ENCODE data around the gene ENPP3.

Gene ENPP3

DNA sequence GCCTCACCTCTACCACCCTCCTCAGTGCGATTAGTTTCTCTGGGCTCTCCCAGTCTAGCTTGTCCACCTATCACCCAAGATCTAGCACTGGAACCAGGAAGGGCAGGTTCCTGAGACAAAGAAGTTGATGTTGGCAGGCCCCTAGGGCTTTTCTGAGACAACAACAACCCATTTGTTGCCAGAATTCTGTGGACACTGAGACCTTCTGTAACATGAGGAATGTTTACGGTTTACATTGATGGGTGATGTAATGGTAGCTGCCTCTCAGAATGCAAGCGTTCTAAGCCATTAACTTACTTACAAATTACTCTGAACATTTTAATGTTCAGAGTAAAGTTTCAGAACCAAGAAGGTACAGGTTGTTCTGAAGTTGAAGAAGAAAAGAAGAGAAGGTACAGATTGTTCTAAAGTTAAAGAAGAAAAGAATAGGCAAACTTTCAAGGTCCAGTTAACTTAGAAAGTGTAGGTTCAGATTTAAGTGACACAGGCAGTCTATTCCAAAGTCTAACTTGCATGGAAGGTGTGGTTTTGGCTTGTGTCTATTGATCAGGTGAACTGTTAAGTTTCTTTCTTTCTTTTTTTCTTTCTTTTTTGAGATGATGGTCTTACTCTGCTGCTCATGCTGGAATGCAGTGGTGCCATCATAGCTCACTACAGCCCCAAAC is 5.3 kb upstream of the ENPP3 start:
- TF ChIP-seq, protein P1, sequence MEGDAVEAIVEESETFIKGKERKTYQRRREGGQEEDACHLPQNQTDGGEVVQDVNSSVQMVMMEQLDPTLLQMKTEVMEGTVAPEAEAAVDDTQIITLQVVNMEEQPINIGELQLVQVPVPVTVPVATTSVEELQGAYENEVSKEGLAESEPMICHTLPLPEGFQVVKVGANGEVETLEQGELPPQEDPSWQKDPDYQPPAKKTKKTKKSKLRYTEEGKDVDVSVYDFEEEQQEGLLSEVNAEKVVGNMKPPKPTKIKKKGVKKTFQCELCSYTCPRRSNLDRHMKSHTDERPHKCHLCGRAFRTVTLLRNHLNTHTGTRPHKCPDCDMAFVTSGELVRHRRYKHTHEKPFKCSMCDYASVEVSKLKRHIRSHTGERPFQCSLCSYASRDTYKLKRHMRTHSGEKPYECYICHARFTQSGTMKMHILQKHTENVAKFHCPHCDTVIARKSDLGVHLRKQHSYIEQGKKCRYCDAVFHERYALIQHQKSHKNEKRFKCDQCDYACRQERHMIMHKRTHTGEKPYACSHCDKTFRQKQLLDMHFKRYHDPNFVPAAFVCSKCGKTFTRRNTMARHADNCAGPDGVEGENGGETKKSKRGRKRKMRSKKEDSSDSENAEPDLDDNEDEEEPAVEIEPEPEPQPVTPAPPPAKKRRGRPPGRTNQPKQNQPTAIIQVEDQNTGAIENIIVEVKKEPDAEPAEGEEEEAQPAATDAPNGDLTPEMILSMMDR (IDR thresholded peaks at IDR 0.05; ENCODE audit: insufficient read depth, low read depth, low read length, missing control alignments), result no peak
- peak; percentile 6 for DNase-seq (ENCODE audit: low read depth)
- H3K4me3 ChIP-seq (ENCODE audit: low read length), result no peak overlapping the region

DNA sequence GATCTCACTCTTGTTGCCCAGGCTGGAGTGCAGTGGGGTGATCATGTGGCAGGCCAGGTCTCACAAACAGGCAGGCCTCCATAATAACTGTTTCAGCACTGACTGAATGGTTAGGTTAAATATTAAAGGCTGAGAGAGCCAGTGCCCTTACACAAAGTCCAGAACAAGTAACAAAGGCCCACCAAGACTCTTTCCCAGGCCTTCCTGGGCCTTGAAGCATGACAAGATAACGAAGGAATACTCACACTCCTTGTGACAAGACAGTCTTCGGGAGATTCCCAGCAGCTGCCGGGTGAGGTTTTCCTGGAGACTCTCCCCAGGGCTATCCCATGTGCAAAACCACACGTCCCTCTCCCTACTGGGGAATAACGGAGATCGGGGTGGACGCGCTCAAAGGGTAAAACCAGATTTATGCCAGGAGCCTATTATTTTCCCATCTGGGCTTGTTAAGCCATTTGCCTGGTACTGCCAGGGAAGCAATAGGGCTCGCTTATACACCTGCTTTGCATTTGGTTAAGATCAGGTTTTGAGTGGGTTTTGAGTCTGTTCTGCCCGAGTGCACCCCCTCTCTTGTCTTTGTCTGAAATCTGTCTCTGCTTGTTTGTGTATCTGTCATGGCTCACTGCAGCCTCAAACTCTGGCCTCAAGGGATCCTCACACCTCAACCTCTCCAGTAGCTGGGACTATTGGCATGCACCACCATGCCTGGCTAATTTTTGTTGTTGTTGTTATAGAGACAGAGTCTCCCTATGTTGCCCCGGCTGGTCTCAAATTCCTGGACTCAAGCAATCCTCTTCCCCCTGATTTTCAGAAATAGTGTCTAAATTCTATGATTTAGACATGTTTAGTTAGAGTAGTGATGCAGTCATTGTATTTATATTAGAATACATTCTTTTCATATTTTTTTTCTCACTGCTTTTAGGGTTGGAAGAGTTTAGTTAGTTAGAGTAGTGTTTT is 1.4 kb upstream of the ENPP3 start:
- TF ChIP-seq, protein P1 (IDR thresholded peaks at IDR 0.05; ENCODE audit: insufficient read depth, low read depth, low read length, missing control alignments), result no peak
- no peak for DNase-seq (ENCODE audit: low read depth)
- H3K4me3 ChIP-seq (ENCODE audit: low read length), result no peak overlapping the region

DNA sequence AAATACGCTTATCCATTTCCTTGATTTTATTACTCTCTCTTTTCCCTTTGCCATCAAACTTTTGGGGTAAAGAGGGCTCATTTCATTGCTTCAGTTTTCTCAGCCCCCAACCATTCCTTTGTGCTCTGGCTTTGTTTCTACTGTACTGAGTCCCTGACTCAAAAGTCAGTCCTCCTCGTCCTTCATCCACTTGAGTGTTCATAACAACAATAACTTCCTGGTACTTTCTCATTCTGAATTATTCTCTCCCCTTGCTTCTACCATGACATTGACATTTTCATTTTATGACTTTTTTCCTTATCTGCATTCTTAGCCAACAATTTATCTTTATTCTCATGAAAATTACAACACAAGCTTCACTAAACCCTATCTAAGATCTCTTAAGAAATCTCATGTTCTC is 911 bp downstream of the ENPP3 start:
- TF ChIP-seq, protein P1 (IDR thresholded peaks at IDR 0.05; ENCODE audit: insufficient read depth, low read depth, low read length, missing control alignments), result no peak
- H3K4me3 ChIP-seq (ENCODE audit: low read length), result no peak overlapping the region
- DNase-seq (ENCODE audit: low read depth), result no peak

DNA sequence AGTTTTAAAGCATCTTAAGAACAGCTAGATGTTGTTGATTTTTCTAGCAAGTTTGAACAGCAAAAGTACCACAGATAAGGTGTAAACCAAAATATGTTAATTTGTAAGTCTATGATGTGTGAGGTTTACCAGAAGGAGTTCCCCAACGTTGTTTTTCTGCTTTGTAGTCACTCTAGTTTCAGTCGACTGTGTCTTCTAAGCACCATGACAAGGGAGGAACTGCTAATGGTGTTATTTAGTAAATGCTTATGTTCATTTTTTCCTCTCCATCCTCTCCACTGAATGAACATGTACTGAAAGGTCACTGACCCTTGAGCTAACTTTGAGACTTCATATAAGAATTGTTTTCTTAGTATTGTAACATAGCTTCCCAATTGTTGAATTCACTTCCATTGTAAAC is 3.0 kb downstream of the ENPP3 start:
- TF ChIP-seq, protein P1 (IDR thresholded peaks at IDR 0.05; ENCODE audit: insufficient read depth, low read depth, low read length, missing control alignments), result no peak
- no peak overlapping the region for H3K4me3 ChIP-seq (ENCODE audit: low read length)
- DNase-seq (ENCODE audit: low read depth), result no peak

DNA sequence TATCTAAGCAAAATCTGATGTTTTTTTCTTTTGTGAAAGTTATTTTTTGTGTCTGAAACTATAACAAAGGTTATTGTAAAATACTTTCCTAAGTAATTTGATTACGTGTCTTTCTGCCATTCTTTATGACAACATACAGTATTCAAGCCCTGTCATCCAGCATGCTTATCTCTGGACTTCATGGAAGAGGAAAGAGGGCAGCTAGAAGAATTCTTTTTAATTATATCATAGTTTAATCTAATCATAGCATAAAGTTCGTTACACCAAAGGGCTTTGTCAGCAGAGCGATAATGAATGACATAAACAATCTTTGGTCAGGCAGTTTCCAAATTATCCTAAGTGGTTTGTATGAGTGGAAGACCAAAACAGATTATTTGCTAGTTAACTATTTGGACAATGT is 3.5 kb downstream of the ENPP3 start:
- TF ChIP-seq, protein P1 (IDR thresholded peaks at IDR 0.05; ENCODE audit: insufficient read depth, low read depth, low read length, missing control alignments), result no peak
- DNase-seq (ENCODE audit: low read depth), result no peak
- H3K4me3 ChIP-seq (ENCODE audit: low read length), result no peak overlapping the region

DNA sequence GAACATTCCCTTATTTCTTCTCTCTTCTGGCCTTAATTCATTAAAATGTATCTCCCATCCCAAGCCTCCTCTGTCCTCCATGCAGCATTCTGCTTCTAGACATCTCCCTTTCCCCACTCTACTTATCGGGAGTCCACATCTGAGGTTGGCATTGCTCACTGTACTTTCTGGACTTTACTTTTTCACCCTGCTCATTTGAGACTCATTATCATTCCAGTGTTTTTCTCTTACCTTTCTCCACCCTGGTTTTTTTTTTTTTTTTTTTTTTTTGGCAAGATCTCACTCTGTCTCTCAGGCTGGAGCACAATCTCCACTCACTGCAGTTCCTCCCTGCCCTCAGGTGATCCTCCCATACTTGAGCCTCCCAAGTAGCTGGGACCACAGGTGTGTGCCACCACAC is 4.5 kb downstream of the ENPP3 start:
- TF ChIP-seq, protein P1 (IDR thresholded peaks at IDR 0.05; ENCODE audit: insufficient read depth, low read depth, low read length, missing control alignments), result no peak
- no peak for DNase-seq (ENCODE audit: low read depth)
- no peak overlapping the region for H3K4me3 ChIP-seq (ENCODE audit: low read length)

Data from epithelial cell of esophagus (primary cell).